ENCODE data around the gene TNFAIP8L1. TPM values are rescaled to one million over a fixed set of nuclear protein-coding genes. Genes with fewer than 3 reads are reported as not detected.

Gene TNFAIP8L1
- total RNA-seq, 1 experiment from 2014 or later: 3.6 TPM

DNA sequence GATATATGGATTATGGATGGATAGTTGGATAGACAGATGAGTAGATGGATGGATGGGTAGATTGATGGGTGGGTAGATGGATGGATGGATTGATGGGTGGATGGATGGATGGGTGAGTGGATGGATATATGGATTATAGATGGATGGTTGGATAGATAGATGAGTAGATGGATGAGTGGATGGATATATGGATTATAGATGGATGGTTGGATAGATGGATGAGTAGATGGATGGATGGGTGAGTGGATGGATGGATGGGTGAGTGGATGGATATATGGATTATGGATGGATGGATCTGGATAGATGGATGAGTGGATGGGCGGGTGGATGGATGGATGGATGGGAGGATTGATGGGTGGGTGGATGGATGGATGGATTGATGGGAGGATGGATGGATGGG is 36.4 kb upstream of the TNFAIP8L1 start:
- intact Hi-C loops (cut with micrococcal nuclease): no loop called here
- POLR2A ChIA-PET: no interaction called here
- Mint-ChIP-seq H3K27me3 (ENCODE audit: insufficient read depth, unreplicated experiment) (no peaks in the 10 kb centered on the region), H3K9me3 (ENCODE audit: unreplicated experiment) (no peaks in the 10 kb centered on the region), H3K27ac (ENCODE audit: low read depth, unreplicated experiment) (no peak overlapping the region), H3K4me1 (ENCODE audit: insufficient read depth, unreplicated experiment) (no peaks in the 10 kb centered on the region), H3K4me3 (ENCODE audit: unreplicated experiment) (no peak overlapping the region), H3K36me3 (ENCODE audit: insufficient read depth, unreplicated experiment) (no peaks in the 10 kb centered on the region)
- BruUV-seq (replicated peaks): no TSS peak
- TF ChIP-seq, protein P1, sequence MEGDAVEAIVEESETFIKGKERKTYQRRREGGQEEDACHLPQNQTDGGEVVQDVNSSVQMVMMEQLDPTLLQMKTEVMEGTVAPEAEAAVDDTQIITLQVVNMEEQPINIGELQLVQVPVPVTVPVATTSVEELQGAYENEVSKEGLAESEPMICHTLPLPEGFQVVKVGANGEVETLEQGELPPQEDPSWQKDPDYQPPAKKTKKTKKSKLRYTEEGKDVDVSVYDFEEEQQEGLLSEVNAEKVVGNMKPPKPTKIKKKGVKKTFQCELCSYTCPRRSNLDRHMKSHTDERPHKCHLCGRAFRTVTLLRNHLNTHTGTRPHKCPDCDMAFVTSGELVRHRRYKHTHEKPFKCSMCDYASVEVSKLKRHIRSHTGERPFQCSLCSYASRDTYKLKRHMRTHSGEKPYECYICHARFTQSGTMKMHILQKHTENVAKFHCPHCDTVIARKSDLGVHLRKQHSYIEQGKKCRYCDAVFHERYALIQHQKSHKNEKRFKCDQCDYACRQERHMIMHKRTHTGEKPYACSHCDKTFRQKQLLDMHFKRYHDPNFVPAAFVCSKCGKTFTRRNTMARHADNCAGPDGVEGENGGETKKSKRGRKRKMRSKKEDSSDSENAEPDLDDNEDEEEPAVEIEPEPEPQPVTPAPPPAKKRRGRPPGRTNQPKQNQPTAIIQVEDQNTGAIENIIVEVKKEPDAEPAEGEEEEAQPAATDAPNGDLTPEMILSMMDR (IDR thresholded peaks at IDR 0.05; ENCODE audit: unreplicated experiment): no peak
- DNase-seq (ENCODE audit: unreplicated experiment): no peak
- CTCF ChIA-PET: no interaction called here

DNA sequence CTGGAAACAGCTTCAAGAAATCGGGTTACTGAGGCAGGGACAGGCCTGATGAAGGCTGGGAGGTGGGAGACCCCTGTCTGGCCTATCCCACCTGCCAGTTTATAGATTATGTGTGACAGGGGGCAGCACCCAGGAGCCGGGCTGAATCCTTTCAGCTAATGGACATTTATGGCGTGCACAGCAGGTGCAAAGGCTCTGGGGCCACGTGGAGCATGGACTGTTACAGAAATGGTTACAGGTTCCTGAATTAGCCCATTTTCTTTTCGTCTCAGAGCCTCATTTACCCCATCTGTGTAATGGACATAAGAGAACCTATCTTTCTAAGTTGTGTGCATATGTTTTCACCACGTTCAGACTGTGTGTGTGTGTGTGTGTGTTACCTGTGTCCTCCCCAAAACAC is 34.4 kb upstream of the TNFAIP8L1 start:
- H3K4me3 Mint-ChIP-seq (ENCODE audit: unreplicated experiment): no peak overlapping the region
- intact Hi-C loops (cut with micrococcal nuclease): no loop called here
- no TSS peak for BruUV-seq (replicated peaks)
- H3K27me3 Mint-ChIP-seq (ENCODE audit: insufficient read depth, unreplicated experiment): peaks cover under 1% of the 10 kb centered on the region
- CTCF ChIA-PET: interaction anchor here (0.6 to 2.1 kb wide), 4 partner anchors 28 to 943 kb away, joined by 3 to 7 read pairs (median 3); no protein-coding TSS in a partner anchor
- POLR2A ChIA-PET: interaction anchor here (0.9 kb wide), 1 partner anchor 10 kb away, joined by 5 read pairs; no protein-coding TSS in a partner anchor
- no peak for DNase-seq (ENCODE audit: unreplicated experiment)
- H3K9me3 Mint-ChIP-seq (ENCODE audit: unreplicated experiment): no peaks in the 10 kb centered on the region
- H3K36me3 Mint-ChIP-seq (ENCODE audit: insufficient read depth, unreplicated experiment): no peaks in the 10 kb centered on the region
- no peaks in the 10 kb centered on the region for H3K4me1 Mint-ChIP-seq (ENCODE audit: insufficient read depth, unreplicated experiment)
- no peak overlapping the region for H3K27ac Mint-ChIP-seq (ENCODE audit: low read depth, unreplicated experiment)
- TF ChIP-seq, protein P1 (IDR thresholded peaks at IDR 0.05; ENCODE audit: unreplicated experiment): no peak

DNA sequence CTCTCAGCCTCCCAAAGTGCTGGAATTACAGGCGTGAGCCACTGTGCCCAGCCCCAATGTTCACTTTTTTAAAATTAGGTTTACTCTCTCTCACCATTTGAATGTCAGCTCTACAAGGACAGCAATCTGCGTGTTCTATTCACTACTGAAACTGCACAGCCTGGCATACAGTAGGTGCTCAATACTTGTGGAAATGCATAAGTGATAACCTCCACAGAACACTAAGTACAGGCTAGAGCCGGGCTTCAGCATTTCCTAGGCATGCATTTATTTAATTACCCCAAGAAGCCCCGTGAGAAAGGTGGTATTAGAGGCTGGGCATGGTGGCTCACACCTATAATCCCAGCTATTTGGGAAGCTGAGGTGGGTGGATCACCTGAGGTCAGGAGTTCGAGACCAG is 33.1 kb upstream of the TNFAIP8L1 start:
- Mint-ChIP-seq H3K27me3 (ENCODE audit: insufficient read depth, unreplicated experiment) (peaks cover 13% of the 10 kb centered on the region), H3K36me3 (ENCODE audit: insufficient read depth, unreplicated experiment) (no peaks in the 10 kb centered on the region)

DNA sequence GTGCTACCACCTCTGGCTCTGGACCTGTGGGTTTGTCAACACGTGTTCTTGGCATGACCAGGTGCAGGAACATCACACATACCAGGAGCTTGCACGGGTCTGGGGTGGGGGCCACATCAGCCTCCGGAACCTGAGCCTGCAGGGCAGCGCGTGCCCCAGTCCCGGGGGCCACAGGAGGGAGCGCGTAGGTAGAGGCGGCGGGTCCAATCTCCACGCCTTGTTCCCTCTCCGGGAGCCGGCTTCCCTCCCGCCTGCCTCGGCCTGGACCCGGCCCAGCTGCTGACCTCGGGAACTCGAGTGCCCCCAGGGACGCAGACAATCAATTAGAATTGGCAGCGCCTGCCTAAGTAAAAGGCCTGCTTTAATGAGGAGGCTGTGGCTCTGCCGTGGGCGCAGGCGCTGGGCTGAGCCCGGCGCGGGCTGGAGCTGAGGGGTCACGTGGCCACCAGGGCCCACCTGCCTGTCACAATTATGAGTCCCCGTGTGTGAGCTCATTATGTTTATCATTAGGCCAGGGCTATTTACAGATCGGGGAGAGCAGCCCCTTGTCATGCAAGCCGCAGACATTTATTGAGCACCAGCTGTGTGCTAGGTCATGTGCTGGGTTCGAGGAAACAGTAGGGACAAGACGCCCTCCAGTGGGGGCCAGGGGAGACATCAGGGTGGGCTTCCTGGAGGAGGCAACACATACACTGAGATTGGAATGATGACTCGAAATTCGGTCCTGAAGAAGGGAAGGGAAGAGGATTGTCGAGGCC is 32.2 kb upstream of the TNFAIP8L1 start:
- no TSS peak for BruUV-seq (replicated peaks)
- peaks cover 16% of the 10 kb centered on the region for H3K27me3 Mint-ChIP-seq (ENCODE audit: insufficient read depth, unreplicated experiment)
- CTCF ChIA-PET: interaction anchor here (0.6 to 2.1 kb wide), 3 partner anchors 29 to 195 kb away, joined by 3 to 7 read pairs (median 7); no protein-coding TSS in a partner anchor
- no peaks in the 10 kb centered on the region for H3K9me3 Mint-ChIP-seq (ENCODE audit: unreplicated experiment)
- no peaks in the 10 kb centered on the region for H3K36me3 Mint-ChIP-seq (ENCODE audit: insufficient read depth, unreplicated experiment)
- no peak overlapping the region for H3K27ac Mint-ChIP-seq (ENCODE audit: low read depth, unreplicated experiment)
- TF ChIP-seq, protein P1 (IDR thresholded peaks at IDR 0.05; ENCODE audit: unreplicated experiment): no peak
- no peak overlapping the region for H3K4me3 Mint-ChIP-seq (ENCODE audit: unreplicated experiment)
- intact Hi-C loops (cut with micrococcal nuclease): no loop called here
- no peak for DNase-seq (ENCODE audit: unreplicated experiment)
- POLR2A ChIA-PET: interaction anchor here (1.2 kb wide), 1 partner anchor 68 kb away, joined by 3 read pairs; no protein-coding TSS in a partner anchor
- no peaks in the 10 kb centered on the region for H3K4me1 Mint-ChIP-seq (ENCODE audit: insufficient read depth, unreplicated experiment)

More for the DNA sequence above, 33.1 kb upstream of the TNFAIP8L1 start:
- Mint-ChIP-seq H3K9me3 (ENCODE audit: unreplicated experiment) (no peaks in the 10 kb centered on the region), H3K4me1 (ENCODE audit: insufficient read depth, unreplicated experiment) (no peaks in the 10 kb centered on the region), H3K27ac (ENCODE audit: low read depth, unreplicated experiment) (no peak overlapping the region), H3K4me3 (ENCODE audit: unreplicated experiment) (no peak overlapping the region)
- intact Hi-C loops (cut with micrococcal nuclease): no loop called here
- BruUV-seq (replicated peaks): no TSS peak
- ChIA-PET POLR2A (no interaction called here), CTCF (interaction anchor here (1.5 to 2.1 kb wide), 2 partner anchors 29 to 30 kb away, joined by 7 read pairs; no protein-coding TSS in a partner anchor)
- DNase-seq (ENCODE audit: unreplicated experiment): no peak
- TF ChIP-seq, protein P1 (IDR thresholded peaks at IDR 0.05; ENCODE audit: unreplicated experiment): no peak
